Stimulated activated CD4-positive, alpha-beta T cell treated with anti-CD3 and anti-CD28 coated beads, Interleukin-4, amount 100 ng/mL, for 1 hour (primary cell): ENCODE data around the gene AGAP1.
"Not testable (repeated sequence)": the region's sequence is repeated elsewhere in the genome, so short reads cannot be mapped to it uniquely, and the experiment has no call there.

Experiments
- DNase-seq: peaks from one replicate; pipeline ENCODE4 v3.0.0-alpha.2; 2020

AGAP1 gene

GRCh38 chr2:236090826-236091225 lies 597.0 kb downstream of the AGAP1 start:
- not testable (repeated sequence) for DNase-seq

GRCh38 chr2:236092714-236093113 lies 598.9 kb downstream of the AGAP1 start:
- no peak for DNase-seq

- DNase-seq = no peak
Observed at GRCh38 chr2:236093134-236093533, 599.3 kb downstream of the AGAP1 start.

- DNase-seq = no peak
Observed at GRCh38 chr2:236095504-236095903, 601.7 kb downstream of the AGAP1 start.

GRCh38 chr2:236101311-236101950 lies 607.6 kb downstream of the AGAP1 start:
- no peak for DNase-seq

GRCh38 chr2:236102971-236103370 lies 609.1 kb downstream of the AGAP1 start:
- no peak for DNase-seq

GRCh38 chr2:236103981-236104380 lies 610.1 kb downstream of the AGAP1 start:
- no peak for DNase-seq

- DNase-seq = no peak
Observed at GRCh38 chr2:236105955-236106607, 612.2 kb downstream of the AGAP1 start.

- no peak for DNase-seq
Observed at GRCh38 chr2:236106761-236107160, 612.9 kb downstream of the AGAP1 start.

- DNase-seq = no peak
Observed at GRCh38 chr2:236107536-236107935, 613.7 kb downstream of the AGAP1 start.

GRCh38 chr2:236107942-236108625 lies 614.2 kb downstream of the AGAP1 start:
- no peak for DNase-seq

- no peak for DNase-seq
Observed at GRCh38 chr2:236109061-236109460, 615.2 kb downstream of the AGAP1 start.

- DNase-seq = no peak
Observed at GRCh38 chr2:236109473-236109872, 615.6 kb downstream of the AGAP1 start.

GRCh38 chr2:236112466-236112865 lies 618.6 kb downstream of the AGAP1 start:
- no peak for DNase-seq

- no peak for DNase-seq
Observed at GRCh38 chr2:236113425-236113824, 619.6 kb downstream of the AGAP1 start.

GRCh38 chr2:236113948-236114347 lies 620.1 kb downstream of the AGAP1 start:
- no peak for DNase-seq

- DNase-seq = no peak
Observed at GRCh38 chr2:236114959-236115358, 621.1 kb downstream of the AGAP1 start.

GRCh38 chr2:236117401-236117800 lies 623.6 kb downstream of the AGAP1 start:
- DNase-seq = no peak

GRCh38 chr2:236117861-236118269 lies 624.0 kb downstream of the AGAP1 start:
- no peak for DNase-seq

- DNase-seq = no peak
Observed at GRCh38 chr2:236119003-236119402, 625.2 kb downstream of the AGAP1 start.

GRCh38 chr2:236119476-236119875 lies 625.6 kb downstream of the AGAP1 start:
- DNase-seq = no peak

- no peak for DNase-seq
Observed at GRCh38 chr2:236120141-236120601, 626.3 kb downstream of the AGAP1 start.

- no peak for DNase-seq
Observed at GRCh38 chr2:236120829-236121228, 627.0 kb downstream of the AGAP1 start.

- no peak for DNase-seq
Observed at GRCh38 chr2:236121546-236121945, 627.7 kb downstream of the AGAP1 start.
